Measurements from ENCODE around the gene HOXC10. TPM values are rescaled to one million over a fixed set of nuclear protein-coding genes. Genes with fewer than 3 reads are reported as not detected.

The HOXC10 gene
- total RNA-seq, 4 donors from 2014 or later, result 1.3 to 12.4 (median 3.2) TPM; not detected in 1

DNA sequence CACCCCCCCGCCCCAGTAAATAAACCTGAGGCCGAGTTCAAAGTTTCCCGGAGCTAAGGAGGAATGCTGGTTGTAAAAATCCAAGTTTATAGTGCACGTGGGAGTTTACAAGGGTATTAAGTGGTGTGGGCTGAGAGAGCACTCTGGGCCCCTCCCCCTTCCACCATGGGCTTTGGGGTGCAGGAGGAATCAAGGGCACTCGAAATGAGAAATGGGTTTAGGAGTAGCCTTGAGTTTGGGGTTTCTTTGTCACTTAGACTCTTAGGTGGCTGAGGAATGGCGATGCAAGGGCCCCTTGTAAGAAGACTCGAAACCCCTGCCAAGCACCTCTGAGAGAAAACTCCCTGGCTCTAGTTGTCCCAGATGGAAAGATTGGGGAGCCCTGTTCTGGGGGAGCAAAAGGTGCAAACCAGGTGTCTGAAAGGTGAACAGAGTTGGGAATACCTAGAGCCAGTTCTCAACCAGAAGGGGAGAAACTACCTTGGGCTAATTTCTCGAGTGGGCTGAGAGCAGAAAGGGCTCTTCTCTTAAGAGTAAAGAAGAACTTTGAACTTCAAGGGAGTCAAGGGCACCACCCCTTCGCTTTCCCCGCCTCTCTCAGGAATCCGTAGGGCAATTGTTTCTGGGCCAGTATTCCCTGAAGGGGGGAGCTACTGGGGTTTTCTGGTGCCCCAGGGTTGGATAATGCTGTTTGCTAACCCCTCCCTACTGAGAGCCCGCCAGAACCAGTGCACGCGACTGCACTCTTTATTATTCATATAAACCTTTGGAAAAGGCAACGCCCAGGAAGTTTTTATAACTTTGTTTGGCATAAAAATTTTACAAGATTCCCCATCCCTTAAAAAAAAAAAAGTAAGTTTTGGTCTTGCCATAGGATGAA, 6.2 kb upstream of the HOXC10 start:
- DNase-seq, result no peak
- peaks cover 0 to 2% of the 10 kb centered on the region in 2 donors for H3K4me1 ChIP-seq
- TF ChIP-seq POLR2A (IDR thresholded peaks at IDR 0.05), result no peak
- TF ChIP-seq, protein P1, sequence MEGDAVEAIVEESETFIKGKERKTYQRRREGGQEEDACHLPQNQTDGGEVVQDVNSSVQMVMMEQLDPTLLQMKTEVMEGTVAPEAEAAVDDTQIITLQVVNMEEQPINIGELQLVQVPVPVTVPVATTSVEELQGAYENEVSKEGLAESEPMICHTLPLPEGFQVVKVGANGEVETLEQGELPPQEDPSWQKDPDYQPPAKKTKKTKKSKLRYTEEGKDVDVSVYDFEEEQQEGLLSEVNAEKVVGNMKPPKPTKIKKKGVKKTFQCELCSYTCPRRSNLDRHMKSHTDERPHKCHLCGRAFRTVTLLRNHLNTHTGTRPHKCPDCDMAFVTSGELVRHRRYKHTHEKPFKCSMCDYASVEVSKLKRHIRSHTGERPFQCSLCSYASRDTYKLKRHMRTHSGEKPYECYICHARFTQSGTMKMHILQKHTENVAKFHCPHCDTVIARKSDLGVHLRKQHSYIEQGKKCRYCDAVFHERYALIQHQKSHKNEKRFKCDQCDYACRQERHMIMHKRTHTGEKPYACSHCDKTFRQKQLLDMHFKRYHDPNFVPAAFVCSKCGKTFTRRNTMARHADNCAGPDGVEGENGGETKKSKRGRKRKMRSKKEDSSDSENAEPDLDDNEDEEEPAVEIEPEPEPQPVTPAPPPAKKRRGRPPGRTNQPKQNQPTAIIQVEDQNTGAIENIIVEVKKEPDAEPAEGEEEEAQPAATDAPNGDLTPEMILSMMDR (IDR thresholded peaks at IDR 0.05), result no peak
- no peaks in the 10 kb centered on the region for H3K36me3 ChIP-seq
- intact Hi-C loops (cut with DNase I; ENCODE audit: low total_unique reads), result no loop called here
- H3K9me3 ChIP-seq, result no peaks in the 10 kb centered on the region
- H3K27ac ChIP-seq, result no peak overlapping the region
- H3K27me3 ChIP-seq, result peaks cover 29 to 68% of the 10 kb centered on the region in 2 donors
- no peak overlapping the region for H3K4me3 ChIP-seq

DNA sequence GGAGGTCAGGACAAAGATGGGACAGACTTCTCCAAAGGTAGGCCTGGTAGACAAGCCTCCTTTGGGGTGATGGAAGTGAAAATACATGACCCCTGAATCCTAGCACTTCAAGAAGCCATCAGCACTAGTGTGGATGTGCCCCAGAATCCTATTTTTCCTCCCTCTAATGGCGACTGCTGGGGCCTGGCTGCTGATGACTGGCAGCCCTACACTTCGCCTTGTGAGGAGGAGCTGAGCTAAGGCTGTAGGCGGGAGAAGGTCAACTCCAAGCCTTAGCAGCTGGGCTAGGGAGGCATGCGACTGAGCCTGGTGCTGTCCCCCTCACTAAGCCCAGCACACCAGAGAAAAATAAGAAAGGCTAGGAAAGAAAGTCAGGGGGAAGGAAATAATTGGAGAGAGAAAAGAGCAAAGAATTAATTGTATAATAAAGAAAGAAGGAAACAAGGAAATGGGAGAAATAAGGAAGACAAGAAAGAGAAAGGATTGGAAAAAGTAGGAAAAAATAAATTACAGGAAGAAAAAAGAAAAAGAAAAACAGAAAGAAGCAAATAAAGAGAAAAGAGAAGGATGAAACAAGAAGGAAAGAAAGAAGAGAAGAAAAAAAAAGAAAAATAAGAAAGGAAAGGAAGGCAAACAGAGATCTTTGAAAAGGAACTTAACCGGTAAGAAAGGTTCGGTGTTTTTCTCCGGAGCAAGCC, 4.7 kb upstream of the HOXC10 start:
- no peak overlapping the region for H3K27ac ChIP-seq
- H3K27me3 ChIP-seq, result peaks cover 21 to 68% of the 10 kb centered on the region in 2 donors
- H3K4me1 ChIP-seq, result peaks cover 0 to 2% of the 10 kb centered on the region in 2 donors
- DNase-seq, result no peak
- no peak overlapping the region for H3K4me3 ChIP-seq
- intact Hi-C loops (cut with DNase I; ENCODE audit: low total_unique reads), result no loop called here
- no peaks in the 10 kb centered on the region for H3K36me3 ChIP-seq
- H3K9me3 ChIP-seq, result no peaks in the 10 kb centered on the region
- no peak for TF ChIP-seq POLR2A (IDR thresholded peaks at IDR 0.05)
- TF ChIP-seq, protein P1 (IDR thresholded peaks at IDR 0.05), result no peak

DNA sequence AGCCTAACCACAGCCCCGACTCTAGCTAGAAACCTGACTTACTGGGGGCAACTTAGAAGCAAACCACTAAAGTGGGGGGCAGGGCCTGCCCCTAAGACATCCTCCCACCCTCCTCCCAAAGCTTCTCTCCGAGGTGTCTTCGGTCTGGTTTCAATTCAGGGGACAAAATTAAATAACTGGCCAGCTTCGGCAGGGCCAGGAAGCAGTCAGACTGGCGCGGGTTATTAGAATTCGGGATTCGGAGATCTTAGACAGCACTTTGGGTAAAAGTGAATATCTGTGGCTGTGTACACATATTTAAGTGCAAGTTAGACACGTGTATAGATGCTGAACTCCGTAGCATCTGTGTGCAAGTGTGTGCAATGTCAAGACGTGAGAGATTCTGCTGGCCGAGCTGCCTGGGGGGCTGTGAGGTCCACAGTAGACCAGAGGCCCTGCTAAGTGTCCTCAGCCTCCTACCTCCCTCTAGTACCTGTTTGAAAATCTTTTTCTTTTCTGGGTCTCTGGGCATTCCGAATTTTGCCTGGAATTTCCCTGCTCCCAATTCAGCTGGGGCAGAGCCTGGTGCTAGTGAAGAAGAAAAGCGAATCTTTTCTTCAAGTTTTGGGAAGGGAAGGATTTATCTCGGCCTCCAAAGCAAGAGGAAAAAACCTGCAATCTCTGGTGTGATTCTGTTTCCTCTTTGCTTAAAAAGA, 4.0 kb upstream of the HOXC10 start:
- peaks cover 22 to 68% of the 10 kb centered on the region in 2 donors for H3K27me3 ChIP-seq
- no peak overlapping the region for H3K4me3 ChIP-seq
- no peak for DNase-seq
- no peaks in the 10 kb centered on the region for H3K9me3 ChIP-seq
- intact Hi-C loops (cut with DNase I; ENCODE audit: low total_unique reads), result no loop called here
- TF ChIP-seq, protein P1 (IDR thresholded peaks at IDR 0.05), result no peak
- TF ChIP-seq POLR2A (IDR thresholded peaks at IDR 0.05), result no peak
- no peaks in the 10 kb centered on the region for H3K36me3 ChIP-seq
- no peak overlapping the region for H3K27ac ChIP-seq
- H3K4me1 ChIP-seq, result peaks cover 0 to 9% of the 10 kb centered on the region in 2 donors

DNA sequence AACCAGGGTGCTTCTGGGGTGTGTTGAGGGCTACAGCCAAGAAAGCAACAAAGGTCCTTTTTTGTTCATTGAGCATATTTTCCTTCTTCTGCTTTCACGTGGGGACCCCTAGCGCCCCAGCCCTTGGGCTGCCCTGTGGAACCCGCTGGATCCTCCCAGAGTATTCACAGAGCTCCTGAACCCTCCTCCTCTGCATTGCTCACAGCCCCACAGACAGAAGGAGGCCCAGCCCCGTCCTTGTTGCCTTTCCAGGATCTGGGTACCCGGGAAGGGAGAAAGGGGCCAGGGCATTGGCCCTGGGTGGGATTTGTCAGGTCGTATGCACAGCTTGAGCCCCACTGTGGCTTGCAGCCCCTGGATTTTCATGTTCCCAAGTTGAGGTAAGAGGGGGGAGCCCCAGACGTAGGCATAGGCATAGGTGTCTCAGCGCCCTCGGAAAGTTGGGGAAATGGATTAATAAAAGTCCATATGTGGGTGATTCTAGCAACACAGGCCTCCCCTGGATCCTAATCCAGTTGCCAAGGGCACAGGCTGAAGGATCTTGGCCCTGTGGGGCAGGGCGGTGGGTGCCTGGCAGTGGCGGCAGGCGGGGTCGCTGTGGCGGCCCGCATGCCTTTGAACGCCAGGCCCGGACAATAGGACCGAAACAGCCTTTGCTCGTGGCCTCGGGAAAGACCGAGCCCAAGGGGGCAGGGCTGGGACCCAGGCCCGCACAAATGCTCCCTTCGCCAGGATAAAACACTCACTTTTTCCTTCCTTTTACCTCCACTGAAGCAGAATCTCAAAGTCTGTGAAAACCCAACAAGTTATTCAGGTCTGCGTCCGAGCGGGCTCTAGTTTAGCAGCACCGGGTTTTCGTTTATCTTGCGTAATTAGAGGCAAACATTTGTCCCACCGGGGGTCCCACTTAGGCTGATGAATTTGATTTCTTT, 3.0 kb upstream of the HOXC10 start:
- H3K9me3 ChIP-seq, result no peaks in the 10 kb centered on the region
- no peak overlapping the region for H3K27ac ChIP-seq
- no peak overlapping the region for H3K4me3 ChIP-seq
- H3K27me3 ChIP-seq, result peaks cover 17 to 68% of the 10 kb centered on the region in 2 donors
- TF ChIP-seq POLR2A (IDR thresholded peaks at IDR 0.05), result no peak
- TF ChIP-seq, protein P1 (IDR thresholded peaks at IDR 0.05), result no peak
- intact Hi-C loops (cut with DNase I; ENCODE audit: low total_unique reads), result no loop called here
- peaks cover 0 to 10% of the 10 kb centered on the region in 2 donors for H3K4me1 ChIP-seq
- no peak for DNase-seq
- H3K36me3 ChIP-seq, result no peaks in the 10 kb centered on the region
